ENCODE data around the gene C6orf120. TPM values are rescaled to one million over a fixed set of nuclear protein-coding genes. Genes with fewer than 3 reads are reported as not detected.

The C6orf120 gene
- total and polyA plus RNA-seq, 9 of the 15 experiments (the other 6 are each of a cell fraction or from before 2014, with no cell fraction given) = 7.7 to 44.9 (median 34.8) TPM

DNA sequence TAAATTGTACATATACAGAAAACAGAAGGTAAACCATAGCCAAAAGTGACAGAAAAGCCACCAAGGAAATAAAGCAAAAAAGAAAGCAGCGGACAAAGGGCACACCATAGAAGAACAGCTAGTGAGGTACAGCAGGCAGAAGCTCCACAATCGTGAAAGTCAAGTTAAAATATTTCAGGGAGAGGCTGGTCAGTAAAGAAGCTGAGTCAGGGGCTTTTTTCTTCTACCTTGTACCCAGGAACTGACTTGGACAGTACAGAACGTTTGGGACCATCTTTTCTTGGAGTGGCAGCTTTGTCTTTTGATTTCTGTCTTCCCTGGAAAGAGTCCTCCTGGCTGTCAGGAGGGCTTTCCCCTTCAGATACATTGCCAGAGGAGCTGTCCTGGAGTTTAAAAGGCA is 8.1 kb downstream of the C6orf120 start (continued):
- TF ChIP-seq, protein P1, sequence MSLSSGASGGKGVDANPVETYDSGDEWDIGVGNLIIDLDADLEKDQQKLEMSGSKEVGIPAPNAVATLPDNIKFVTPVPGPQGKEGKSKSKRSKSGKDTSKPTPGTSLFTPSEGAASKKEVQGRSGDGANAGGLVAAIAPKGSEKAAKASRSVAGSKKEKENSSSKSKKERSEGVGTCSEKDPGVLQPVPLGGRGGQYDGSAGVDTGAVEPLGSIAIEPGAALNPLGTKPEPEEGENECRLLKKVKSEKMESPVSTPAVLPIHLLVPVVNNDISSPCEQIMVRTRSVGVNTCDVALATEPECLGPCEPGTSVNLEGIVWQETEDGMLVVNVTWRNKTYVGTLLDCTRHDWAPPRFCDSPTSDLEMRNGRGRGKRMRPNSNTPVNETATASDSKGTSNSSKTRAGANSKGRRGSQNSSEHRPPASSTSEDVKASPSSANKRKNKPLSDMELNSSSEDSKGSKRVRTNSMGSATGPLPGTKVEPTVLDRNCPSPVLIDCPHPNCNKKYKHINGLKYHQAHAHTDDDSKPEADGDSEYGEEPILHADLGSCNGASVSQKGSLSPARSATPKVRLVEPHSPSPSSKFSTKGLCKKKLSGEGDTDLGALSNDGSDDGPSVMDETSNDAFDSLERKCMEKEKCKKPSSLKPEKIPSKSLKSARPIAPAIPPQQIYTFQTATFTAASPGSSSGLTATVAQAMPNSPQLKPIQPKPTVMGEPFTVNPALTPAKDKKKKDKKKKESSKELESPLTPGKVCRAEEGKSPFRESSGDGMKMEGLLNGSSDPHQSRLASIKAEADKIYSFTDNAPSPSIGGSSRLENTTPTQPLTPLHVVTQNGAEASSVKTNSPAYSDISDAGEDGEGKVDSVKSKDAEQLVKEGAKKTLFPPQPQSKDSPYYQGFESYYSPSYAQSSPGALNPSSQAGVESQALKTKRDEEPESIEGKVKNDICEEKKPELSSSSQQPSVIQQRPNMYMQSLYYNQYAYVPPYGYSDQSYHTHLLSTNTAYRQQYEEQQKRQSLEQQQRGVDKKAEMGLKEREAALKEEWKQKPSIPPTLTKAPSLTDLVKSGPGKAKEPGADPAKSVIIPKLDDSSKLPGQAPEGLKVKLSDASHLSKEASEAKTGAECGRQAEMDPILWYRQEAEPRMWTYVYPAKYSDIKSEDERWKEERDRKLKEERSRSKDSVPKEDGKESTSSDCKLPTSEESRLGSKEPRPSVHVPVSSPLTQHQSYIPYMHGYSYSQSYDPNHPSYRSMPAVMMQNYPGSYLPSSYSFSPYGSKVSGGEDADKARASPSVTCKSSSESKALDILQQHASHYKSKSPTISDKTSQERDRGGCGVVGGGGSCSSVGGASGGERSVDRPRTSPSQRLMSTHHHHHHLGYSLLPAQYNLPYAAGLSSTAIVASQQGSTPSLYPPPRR (CRISPR knock-in tag; IDR thresholded peaks at IDR 0.05; ENCODE audit: borderline replicate concordance) = no peak
- TF ChIP-seq, protein P2, sequence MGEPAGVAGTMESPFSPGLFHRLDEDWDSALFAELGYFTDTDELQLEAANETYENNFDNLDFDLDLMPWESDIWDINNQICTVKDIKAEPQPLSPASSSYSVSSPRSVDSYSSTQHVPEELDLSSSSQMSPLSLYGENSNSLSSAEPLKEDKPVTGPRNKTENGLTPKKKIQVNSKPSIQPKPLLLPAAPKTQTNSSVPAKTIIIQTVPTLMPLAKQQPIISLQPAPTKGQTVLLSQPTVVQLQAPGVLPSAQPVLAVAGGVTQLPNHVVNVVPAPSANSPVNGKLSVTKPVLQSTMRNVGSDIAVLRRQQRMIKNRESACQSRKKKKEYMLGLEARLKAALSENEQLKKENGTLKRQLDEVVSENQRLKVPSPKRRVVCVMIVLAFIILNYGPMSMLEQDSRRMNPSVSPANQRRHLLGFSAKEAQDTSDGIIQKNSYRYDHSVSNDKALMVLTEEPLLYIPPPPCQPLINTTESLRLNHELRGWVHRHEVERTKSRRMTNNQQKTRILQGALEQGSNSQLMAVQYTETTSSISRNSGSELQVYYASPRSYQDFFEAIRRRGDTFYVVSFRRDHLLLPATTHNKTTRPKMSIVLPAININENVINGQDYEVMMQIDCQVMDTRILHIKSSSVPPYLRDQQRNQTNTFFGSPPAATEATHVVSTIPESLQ (CRISPR knock-in tag; IDR thresholded peaks at IDR 0.05) = no peak
- no peak for TF ChIP-seq CXXC5 (CRISPR knock-in tag; IDR thresholded peaks at IDR 0.05)
- TF ChIP-seq MED1 (CRISPR knock-in tag; IDR thresholded peaks at IDR 0.05; ENCODE audit: borderline replicate concordance) = no peak
- TF ChIP-seq MAFG (tag; conservative IDR thresholded peaks at IDR 0.05) = 0 out of 2 replicates have a peak, but pooled peaks have one; percentile 13
- TF ChIP-seq, protein P3, sequence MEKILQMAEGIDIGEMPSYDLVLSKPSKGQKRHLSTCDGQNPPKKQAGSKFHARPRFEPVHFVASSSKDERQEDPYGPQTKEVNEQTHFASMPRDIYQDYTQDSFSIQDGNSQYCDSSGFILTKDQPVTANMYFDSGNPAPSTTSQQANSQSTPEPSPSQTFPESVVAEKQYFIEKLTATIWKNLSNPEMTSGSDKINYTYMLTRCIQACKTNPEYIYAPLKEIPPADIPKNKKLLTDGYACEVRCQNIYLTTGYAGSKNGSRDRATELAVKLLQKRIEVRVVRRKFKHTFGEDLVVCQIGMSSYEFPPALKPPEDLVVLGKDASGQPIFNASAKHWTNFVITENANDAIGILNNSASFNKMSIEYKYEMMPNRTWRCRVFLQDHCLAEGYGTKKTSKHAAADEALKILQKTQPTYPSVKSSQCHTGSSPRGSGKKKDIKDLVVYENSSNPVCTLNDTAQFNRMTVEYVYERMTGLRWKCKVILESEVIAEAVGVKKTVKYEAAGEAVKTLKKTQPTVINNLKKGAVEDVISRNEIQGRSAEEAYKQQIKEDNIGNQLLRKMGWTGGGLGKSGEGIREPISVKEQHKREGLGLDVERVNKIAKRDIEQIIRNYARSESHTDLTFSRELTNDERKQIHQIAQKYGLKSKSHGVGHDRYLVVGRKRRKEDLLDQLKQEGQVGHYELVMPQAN (IDR thresholded peaks at IDR 0.05; ENCODE audit: borderline replicate concordance) = no peak
- no peak for TF ChIP-seq ZNF668 (CRISPR knock-in tag; IDR thresholded peaks at IDR 0.05)
- TF ChIP-seq CBFA2T3 (IDR thresholded peaks at IDR 0.05) = no peak
- peak; percentile 58 for TF ChIP-seq C11orf30 (IDR thresholded peaks at IDR 0.05; ENCODE audit: low read depth)
- no peak for TF ChIP-seq THRAP3 (IDR thresholded peaks at IDR 0.05; ENCODE audit: borderline replicate concordance)
- no peak for TF ChIP-seq SP2 (IDR thresholded peaks at IDR 0.05; ENCODE audit: extremely low read depth, low read depth, low read length, poor library complexity, severe bottlenecking)
- TF ChIP-seq RAD21 (CRISPR knock-in tag; conservative IDR thresholded peaks at IDR 0.05 in 1 of 2, IDR thresholded peaks at IDR 0.05 in 1 of 2) = no peak

All from K562 (cell line).